C1 segment of cervical spinal cord (tissue), 14 donors: ENCODE data around the gene PPP1R3F.

Source experiments
- DNase-seq, 14 donors: peaks; one replicate each; lab custom pipeline; 2025; lab: John Stamatoyannopoulos, UW

Gene PPP1R3F

GRCh38 chrX:49247916-49248811 lies 21.4 kb upstream of the PPP1R3F start:
- no peak for DNase-seq

- DNase-seq = no peak
Measured at GRCh38 chrX:49249071-49249470, 20.5 kb upstream of the PPP1R3F start.

- DNase-seq = no peak
Measured at GRCh38 chrX:49249616-49250015, 20.0 kb upstream of the PPP1R3F start.

GRCh38 chrX:49250066-49250465 lies 19.5 kb upstream of the PPP1R3F start:
- DNase-seq = no peak

- no peak for DNase-seq
Measured at GRCh38 chrX:49250578-49250977, 19.0 kb upstream of the PPP1R3F start.

GRCh38 chrX:49251325-49251724 lies 18.3 kb upstream of the PPP1R3F start:
- no peak for DNase-seq

- no peak for DNase-seq
Measured at GRCh38 chrX:49254639-49255038, 15.0 kb upstream of the PPP1R3F start.

- DNase-seq = no peak
Measured at GRCh38 chrX:49256268-49256995, 13.2 kb upstream of the PPP1R3F start.

GRCh38 chrX:49257074-49257790 lies 12.4 kb upstream of the PPP1R3F start:
- no peak for DNase-seq

GRCh38 chrX:49257846-49258748 lies 11.5 kb upstream of the PPP1R3F start:
- DNase-seq = no peak

- DNase-seq = no peak
Measured at GRCh38 chrX:49258749-49259124, 10.9 kb upstream of the PPP1R3F start.

GRCh38 chrX:49260221-49260985 lies 9.2 kb upstream of the PPP1R3F start:
- DNase-seq = no peak

GRCh38 chrX:49262603-49263002 lies 7.0 kb upstream of the PPP1R3F start:
- DNase-seq = no peak

- no peak for DNase-seq
Measured at GRCh38 chrX:49263631-49264030, 6.0 kb upstream of the PPP1R3F start.

GRCh38 chrX:49264460-49264859 lies 5.1 kb upstream of the PPP1R3F start, which contains the start of gene FOXP3:
FOXP3 (minus strand) TSS chrX:49264710; CDS start chrX:49258505, 6,205 bp downstream.
- no peak for DNase-seq

GRCh38 chrX:49266523-49267445 lies 2.8 kb upstream of the PPP1R3F start:
- DNase-seq = no peak

GRCh38 chrX:49268702-49269009 lies 937 bp upstream of the PPP1R3F start:
- no peak for DNase-seq

GRCh38 chrX:49269010-49269766 lies 405 bp upstream of the PPP1R3F start:
- peak; percentile 72 to 96 (median 91) for DNase-seq
